Activated T-helper 1 cell treated with anti-CD3 and anti-CD28 coated beads, Interleukin-12 subunit alpha, Interleukin-12 subunit beta, Interleukin-2, Interleukin-4 antibody, amounts not matched to agents 30 ng/mL and 10 ng/mL and 1 ng/mL, durations not matched to agents 14 hours and 24 hours and 36 hours (primary cell): ENCODE measurements around the gene WDR82. TPM values are rescaled to one million over a fixed set of nuclear protein-coding genes. Genes with fewer than 3 reads are reported as not detected.

Experiments
- DNase-seq: peaks from one replicate; pipeline ENCODE4 v3.0.0; 2021; ENCODE audit warnings: low spot score
- H3K27ac Mint-ChIP-seq: one replicate; pipeline ENCODE4 v1.8.0; 2021; ENCODE audit warnings: mild to moderate bottlenecking, mixed read lengths
- H3K27me3 Mint-ChIP-seq: one replicate; pipeline ENCODE4 v1.8.0; 2022; ENCODE audit warnings: mild to moderate bottlenecking, moderate library complexity, mixed read lengths; ENCODE audit not compliant: insufficient read depth
- H3K36me3 Mint-ChIP-seq: one replicate; pipeline ENCODE4 v1.8.0; 2021; ENCODE audit warnings: low read depth, mixed read lengths
- H3K4me1 Mint-ChIP-seq: one replicate; pipeline ENCODE4 v1.8.0; 2021; ENCODE audit warnings: low read depth, mixed read lengths
- H3K4me3 Mint-ChIP-seq: one replicate; pipeline ENCODE4 v1.8.0; 2021; ENCODE audit warnings: mild to moderate bottlenecking, moderate library complexity, mixed read lengths
- H3K9me3 Mint-ChIP-seq: one replicate; pipeline ENCODE4 v1.8.0; 2021; ENCODE audit warnings: mixed read lengths
- intact Hi-C: fragments of 100-400 bp; cut with micrococcal nuclease; formaldehyde crosslinking; loops from one replicate; pipeline ENCODE4 v1.15.1; 2024
- total RNA-seq: library from RNA; stranded (reverse); gene quantifications from 2 replicates; pipeline ENCODE4 v1.2.3, GENCODE V29; 2022

WDR82 gene
- total RNA-seq, 1 donor from 2014 or later = 105 TPM

GRCh38 chr3:52256159-52256558, 22.3 kb downstream of the WDR82 start:
- intact Hi-C loops = no loop called here
- Mint-ChIP-seq H3K27me3 (no peaks in the 10 kb centered on the region), H3K36me3 (peaks cover 70% of the 10 kb centered on the region), H3K27ac (peak overlapping the region; percentile 99), H3K4me3 (no peak overlapping the region), H3K9me3 (no peaks in the 10 kb centered on the region), H3K4me1 (peaks cover 82% of the 10 kb centered on the region)
- no peak for DNase-seq

- Mint-ChIP-seq H3K27me3 (no peaks in the 10 kb centered on the region), H3K36me3 (peaks cover 67% of the 10 kb centered on the region), H3K9me3 (no peaks in the 10 kb centered on the region), H3K27ac (peak overlapping the region; percentile 99), H3K4me3 (peak overlapping the region; percentile 86), H3K4me1 (peaks cover 83% of the 10 kb centered on the region)
- DNase-seq = no peak
- intact Hi-C loops = no loop called here
These were observed 23.8 kb downstream of the WDR82 start for GRCh38 chr3:52254608-52255007.

- DNase-seq = peak; percentile 82
- intact Hi-C loops = loop anchor here (1.0 kb wide), 5 partner anchors 9 to 34 kb away; partner anchors contain the start of genes GLYCTK and TWF2
- Mint-ChIP-seq H3K9me3 (no peaks in the 10 kb centered on the region), H3K36me3 (peaks cover 63% of the 10 kb centered on the region), H3K27me3 (no peaks in the 10 kb centered on the region), H3K4me3 (peak overlapping the region; percentile 86), H3K4me1 (peaks cover 81% of the 10 kb centered on the region), H3K27ac (peak overlapping the region; percentile 99)
These were observed 24.8 kb downstream of the WDR82 start for GRCh38 chr3:52253314-52254304.

- intact Hi-C loops = no loop called here
- H3K4me3 Mint-ChIP-seq = peak overlapping the region; percentile 16
- H3K9me3 Mint-ChIP-seq = no peaks in the 10 kb centered on the region
These were observed 28.3 kb downstream of the WDR82 start for GRCh38 chr3:52250122-52250521.

GRCh38 chr3:52249683-52250082, 28.8 kb downstream of the WDR82 start:
- DNase-seq = no peak
- Mint-ChIP-seq H3K4me1 (peaks cover 74% of the 10 kb centered on the region), H3K27ac (peak overlapping the region; percentile 64), H3K27me3 (no peaks in the 10 kb centered on the region), H3K4me3 (peak overlapping the region; percentile 16), H3K9me3 (no peaks in the 10 kb centered on the region), H3K36me3 (peaks cover 54% of the 10 kb centered on the region)
- intact Hi-C loops = no loop called here

More at GRCh38 chr3:52250122-52250521, 28.3 kb downstream of the WDR82 start:
- Mint-ChIP-seq H3K27ac (peak overlapping the region; percentile 71), H3K4me1 (peaks cover 74% of the 10 kb centered on the region), H3K27me3 (no peaks in the 10 kb centered on the region), H3K36me3 (peaks cover 57% of the 10 kb centered on the region)
- no peak for DNase-seq

- intact Hi-C loops = no loop called here
- Mint-ChIP-seq H3K9me3 (no peaks in the 10 kb centered on the region), H3K27ac (peak overlapping the region; percentile 80), H3K4me1 (peaks cover 74% of the 10 kb centered on the region), H3K4me3 (peak overlapping the region; percentile 52), H3K36me3 (peaks cover 50% of the 10 kb centered on the region), H3K27me3 (no peaks in the 10 kb centered on the region)
- DNase-seq = no peak
These were observed 29.5 kb downstream of the WDR82 start for GRCh38 chr3:52248816-52249547.

GRCh38 chr3:52248165-52248541, 30.3 kb downstream of the WDR82 start:
- H3K27me3 Mint-ChIP-seq = no peaks in the 10 kb centered on the region
- intact Hi-C loops = no loop called here
- no peak for DNase-seq
- peaks cover 3% of the 10 kb centered on the region for H3K9me3 Mint-ChIP-seq
- H3K27ac Mint-ChIP-seq = peak overlapping the region; percentile 80
- H3K4me3 Mint-ChIP-seq = peak overlapping the region; percentile 75
- H3K4me1 Mint-ChIP-seq = peaks cover 74% of the 10 kb centered on the region
- peaks cover 49% of the 10 kb centered on the region for H3K36me3 Mint-ChIP-seq

GRCh38 chr3:52247409-52248164, 30.9 kb downstream of the WDR82 start:
- H3K27ac Mint-ChIP-seq = peak overlapping the region; percentile 91
- H3K9me3 Mint-ChIP-seq = peaks cover 3% of the 10 kb centered on the region
- peaks cover 71% of the 10 kb centered on the region for H3K4me1 Mint-ChIP-seq
- intact Hi-C loops = no loop called here
- H3K36me3 Mint-ChIP-seq = peaks cover 44% of the 10 kb centered on the region
- H3K4me3 Mint-ChIP-seq = peak overlapping the region; percentile 88
- no peaks in the 10 kb centered on the region for H3K27me3 Mint-ChIP-seq
- DNase-seq = no peak

GRCh38 chr3:52246728-52247408, 31.6 kb downstream of the WDR82 start:
- no peak for DNase-seq
- Mint-ChIP-seq H3K36me3 (peaks cover 38% of the 10 kb centered on the region), H3K9me3 (peaks cover 3% of the 10 kb centered on the region), H3K4me3 (peak overlapping the region; percentile 88), H3K27ac (peak overlapping the region; percentile 91), H3K4me1 (peaks cover 73% of the 10 kb centered on the region), H3K27me3 (no peaks in the 10 kb centered on the region)
- intact Hi-C loops = no loop called here

- intact Hi-C loops = no loop called here
- peaks cover 3% of the 10 kb centered on the region for H3K9me3 Mint-ChIP-seq
- peaks cover 37% of the 10 kb centered on the region for H3K36me3 Mint-ChIP-seq
- H3K27ac Mint-ChIP-seq = peak overlapping the region; percentile 91
- no peaks in the 10 kb centered on the region for H3K27me3 Mint-ChIP-seq
- peak overlapping the region; percentile 88 for H3K4me3 Mint-ChIP-seq
- H3K4me1 Mint-ChIP-seq = peaks cover 77% of the 10 kb centered on the region
- DNase-seq = no peak
These were observed 32.2 kb downstream of the WDR82 start for GRCh38 chr3:52246264-52246620.

GRCh38 chr3:52245322-52246263, 32.9 kb downstream of the WDR82 start, which contains the start of gene PPM1M:
PPM1M (plus strand) TSS chr3:52245759; CDS start chr3:52245825, 66 bp downstream.
- intact Hi-C loops = no loop called here
- Mint-ChIP-seq H3K27me3 (no peaks in the 10 kb centered on the region), H3K4me1 (peaks cover 81% of the 10 kb centered on the region), H3K27ac (peak within 1 kb of the TSS; percentile 92), H3K4me3 (peak within 1 kb of the TSS; percentile 88), H3K9me3 (peaks cover 3% of the 10 kb centered on the region), H3K36me3 (peaks cover 40% of the 10 kb centered on the region)
- peak; percentile 66 for DNase-seq
